RPMI7951 (cell line): ENCODE results near the gene TMEM272. TPM values are rescaled to one million over a fixed set of nuclear protein-coding genes. Genes with fewer than 3 reads are reported as not detected.

Experiments
- DNase-seq: peaks from one replicate; pipeline ENCODE4 v3.0.0-alpha.2; 2012; ENCODE audit warnings: low read depth
- total RNA-seq: library from RNA; depleted of rRNA; stranded (reverse); fragments of >200 nt; shearing (Covaris generic); gene quantifications from 2 replicates; pipeline ENCODE4 v1.2.3, GENCODE V29; 2014

TMEM272 gene
- total RNA-seq, 1 experiment from 2014 or later = not detected

GRCh38 chr13:51782026-51782710 lies 62.8 kb downstream of the TMEM272 start:
- DNase-seq = no peak

- DNase-seq = peak; percentile 25
Observed at GRCh38 chr13:51781246-51782022, 63.5 kb downstream of the TMEM272 start.

GRCh38 chr13:51780099-51780498 lies 64.9 kb downstream of the TMEM272 start:
- DNase-seq = no peak

- no peak for DNase-seq
Observed at GRCh38 chr13:51778392-51778791, 66.6 kb downstream of the TMEM272 start.

- DNase-seq = no peak
Observed at GRCh38 chr13:51777921-51778320, 67.1 kb downstream of the TMEM272 start.

GRCh38 chr13:51776179-51776578 lies 68.8 kb downstream of the TMEM272 start:
- DNase-seq = no peak

- no peak for DNase-seq
Observed at GRCh38 chr13:51773515-51773914, 71.5 kb downstream of the TMEM272 start.

- DNase-seq = no peak
Observed at GRCh38 chr13:51772781-51773180, 72.2 kb downstream of the TMEM272 start.

GRCh38 chr13:51772105-51772455 lies 72.9 kb downstream of the TMEM272 start:
- DNase-seq = no peak

GRCh38 chr13:51771418-51772104 lies 73.4 kb downstream of the TMEM272 start:
- no peak for DNase-seq

GRCh38 chr13:51770681-51771417 lies 74.1 kb downstream of the TMEM272 start:
- DNase-seq = no peak

GRCh38 chr13:51770160-51770559 lies 74.8 kb downstream of the TMEM272 start:
- no peak for DNase-seq

GRCh38 chr13:51769455-51770127 lies 75.4 kb downstream of the TMEM272 start:
- no peak for DNase-seq

- DNase-seq = no peak
Observed at GRCh38 chr13:51768976-51769375, 76.0 kb downstream of the TMEM272 start.

- DNase-seq = no peak
Observed at GRCh38 chr13:51768378-51768921, 76.5 kb downstream of the TMEM272 start.

GRCh38 chr13:51767100-51767499 lies 77.9 kb downstream of the TMEM272 start:
- DNase-seq = no peak

GRCh38 chr13:51765142-51765515 lies 79.8 kb downstream of the TMEM272 start:
- DNase-seq = no peak

- DNase-seq = peak; percentile 31
Observed at GRCh38 chr13:51764184-51765141, 80.5 kb downstream of the TMEM272 start.

GRCh38 chr13:51763486-51763885 lies 81.5 kb downstream of the TMEM272 start:
- no peak for DNase-seq
